GM23248 (cell line): ENCODE measurements around the gene ABCC12. TPM values are rescaled to one million over a fixed set of nuclear protein-coding genes. Genes with fewer than 3 reads are reported as not detected.

Experiments
- DNase-seq: peaks from one replicate; pipeline ENCODE4 v3.0.0-alpha.2; 2015
- H2AFZ ChIP-seq: fragments of 200-600 bp; sonication (generic); 2 replicates; pipeline ENCODE4 v1.6.1; 2016; ENCODE audit warnings: antibody characterized with exemption
- H3F3A ChIP-seq: fragments of 200-600 bp; sonication (generic); 2 replicates; pipeline ENCODE4 v1.6.1; 2016; ENCODE audit warnings: mild to moderate bottlenecking, antibody characterized with exemption, mixed run types; ENCODE audit not compliant: insufficient read depth
- H3K27ac ChIP-seq: fragments of 200-600 bp; sonication (generic); 2 replicates; pipeline ENCODE4 v1.5.1; 2016; ENCODE audit warnings: mild to moderate bottlenecking
- H3K27me3 ChIP-seq: fragments of 200-600 bp; sonication (generic); replicated peaks from 2 replicates; pipeline ENCODE4 v1.6.1; 2016; ENCODE audit warnings: mild to moderate bottlenecking; ENCODE audit not compliant: insufficient read depth
- H3K36me3 ChIP-seq: fragments of 200-600 bp; sonication (generic); 2 replicates; pipeline ENCODE4 v1.6.1; 2016; ENCODE audit warnings: low read depth, mild to moderate bottlenecking
- H3K4me1 ChIP-seq: fragments of 200-600 bp; sonication (generic); 2 replicates; pipeline ENCODE4 v1.6.1; 2016; ENCODE audit warnings: mild to moderate bottlenecking; ENCODE audit not compliant: insufficient read depth
- H3K4me2 ChIP-seq: fragments of 200-600 bp; sonication (generic); one replicate; pipeline ENCODE4 v1.6.1; 2016; ENCODE audit warnings: mild to moderate bottlenecking; ENCODE audit not compliant: unreplicated experiment
- H3K4me3 ChIP-seq: fragments of 200-600 bp; sonication (generic); 2 replicates; pipeline ENCODE4 v1.5.1; 2016; ENCODE audit warnings: mild to moderate bottlenecking
- H3K79me2 ChIP-seq: fragments of 200-600 bp; sonication (generic); 2 replicates; pipeline ENCODE4 v1.6.1; 2016; ENCODE audit warnings: mild to moderate bottlenecking; ENCODE audit not compliant: insufficient read depth
- H3K9ac ChIP-seq: fragments of 200-600 bp; sonication (generic); 2 replicates; pipeline ENCODE4 v1.6.1; 2016; ENCODE audit warnings: mild to moderate bottlenecking
- H3K9me2 ChIP-seq: fragments of 200-600 bp; sonication (generic); 2 replicates; pipeline ENCODE4 v1.6.1; 2016; ENCODE audit warnings: mixed run types, mild to moderate bottlenecking, moderate library complexity; ENCODE audit not compliant: insufficient read depth
- H3K9me3 ChIP-seq: fragments of 200-600 bp; sonication (generic); one replicate; pipeline ENCODE4 v1.6.1; 2017; ENCODE audit warnings: low read depth
- H4K20me1 ChIP-seq: fragments of 200-600 bp; sonication (generic); 2 replicates; pipeline ENCODE4 v1.6.0; 2016; ENCODE audit not compliant: insufficient read depth
- EZH2 ChIP-seq: fragments of 200-600 bp; sonication (generic); IDR thresholded peaks from 2 replicates; pipeline ENCODE4 v1.6.1; 2018; ENCODE audit warnings: antibody characterized with exemption, mild to moderate bottlenecking; ENCODE audit not compliant: insufficient read depth, poor library complexity, severe bottlenecking
- EZH2phosphoT487 ChIP-seq: fragments of 200-600 bp; sonication (generic); IDR thresholded peaks from 2 replicates; pipeline ENCODE4 v1.6.1; 2018; ENCODE audit warnings: antibody characterized with exemption, moderate library complexity, mild to moderate bottlenecking, low read depth; ENCODE audit not compliant: insufficient read depth
- WGBS, 2 experiments: methylation state at CpG; one replicate each; pipeline ENCODE4 v1.1.6; 2015 to 2017; ENCODE audit warnings: low lambda C conversion rate in 2 of 2, low coverage in 1 of 2; ENCODE audit errors: missing lambda C conversion rate in 2 of 2; 5-methylcytosine and 5-hydroxymethylcytosine counted together
- in situ Hi-C: fragments of 300-500 bp; cut with MboI; formaldehyde crosslinking; loops from 2 replicates; pipeline ENCODE4 v1.15.0; 2020
- polyA plus RNA-seq: library from polyadenylated mRNA; unstranded; fragments of >200 nt; fragmentation: Nextera tagmentation; extraction: Ambion mirVana; gene quantifications from 2 replicates; pipeline ENCODE4 v1.2.1, GENCODE V29; 2016
- total RNA-seq: library from RNA; depleted of rRNA; stranded (reverse); fragments of >200 nt; shearing (Covaris generic); gene quantifications from 2 replicates; pipeline ENCODE4 v1.2.3, GENCODE V29; 2014

The ABCC12 gene
- total and polyA plus RNA-seq, 2 experiments from 2014 or later, result not detected

GRCh38 chr16:48158296-48158695 lies 2.5 kb upstream of the ABCC12 start:
- Histone ChIP-seq H3K27me3 (no peaks in the 10 kb centered on the region), H3K4me2 (no peak overlapping the region), H3K4me1 (peaks cover 8% of the 10 kb centered on the region; the same call in 1 of the 2 replicates), H4K20me1 (no peaks in the 10 kb centered on the region), H3K9me3 (no peaks in the 10 kb centered on the region), H3K79me2 (no peaks in the 10 kb centered on the region), H3K27ac (no peak overlapping the region), H3K36me3 (no peaks in the 10 kb centered on the region), H3K9me2 (no peaks in the 10 kb centered on the region), H3K4me3 (no peak overlapping the region), H3F3A (no peaks in the 10 kb centered on the region), H3K9ac (no peak overlapping the region), H2AFZ (0 out of 2 replicates have a peak overlapping the region, but pooled peaks have one; percentile 8)
- in situ Hi-C loops, result no loop called here
- WGBS, 2 experiments, result 42 to 43% methylated on average over 4 of the region's 4 CpGs
- TF ChIP-seq EZH2phosphoT487 (no peak), EZH2 (no peak)
- peak; percentile 66 for DNase-seq

GRCh38 chr16:48157794-48158193 lies 2.0 kb upstream of the ABCC12 start:
- in situ Hi-C loops, result no loop called here
- no peaks in the 10 kb centered on the region for H3K9me3 ChIP-seq
- TF ChIP-seq EZH2, result no peak
- no peak for TF ChIP-seq EZH2phosphoT487
- 85 to 87% methylated on average over 4 of the region's 4 CpGs for WGBS, 2 experiments
- H2AFZ ChIP-seq, result 0 out of 2 replicates have a peak overlapping the region, but pooled peaks have one; percentile 8
- no peak for DNase-seq
- H3K9me2 ChIP-seq, result no peaks in the 10 kb centered on the region
- H3K36me3 ChIP-seq, result no peaks in the 10 kb centered on the region
- no peaks in the 10 kb centered on the region for H3F3A ChIP-seq
- H3K4me1 ChIP-seq, result peaks cover 8% of the 10 kb centered on the region; the same call in 1 of the 2 replicates
- H3K27me3 ChIP-seq, result no peaks in the 10 kb centered on the region
- no peak overlapping the region for H3K4me2 ChIP-seq
- no peak overlapping the region for H3K27ac ChIP-seq
- H3K4me3 ChIP-seq, result no peak overlapping the region
- H4K20me1 ChIP-seq, result no peaks in the 10 kb centered on the region
- H3K9ac ChIP-seq, result no peak overlapping the region
- H3K79me2 ChIP-seq, result no peaks in the 10 kb centered on the region

GRCh38 chr16:48157302-48157701 lies 1.5 kb upstream of the ABCC12 start:
- TF ChIP-seq EZH2 (no peak), EZH2phosphoT487 (no peak)
- H3K36me3 ChIP-seq, result no peaks in the 10 kb centered on the region
- no peaks in the 10 kb centered on the region for H3K27me3 ChIP-seq
- in situ Hi-C loops, result no loop called here
- no peaks in the 10 kb centered on the region for H3K9me2 ChIP-seq
- no peaks in the 10 kb centered on the region for H3F3A ChIP-seq
- no peaks in the 10 kb centered on the region for H3K79me2 ChIP-seq
- H3K4me1 ChIP-seq, result peaks cover 8% of the 10 kb centered on the region; the same call in 1 of the 2 replicates
- 0 out of 2 replicates have a peak overlapping the region, but pooled peaks have one; percentile 76 for H2AFZ ChIP-seq
- no peak overlapping the region for H3K4me2 ChIP-seq
- DNase-seq, result no peak
- H3K4me3 ChIP-seq, result no peak overlapping the region
- H4K20me1 ChIP-seq, result no peaks in the 10 kb centered on the region
- no peak overlapping the region for H3K9ac ChIP-seq
- 89 to 93% methylated on average over 11 of the region's 11 CpGs for WGBS, 2 experiments
- no peaks in the 10 kb centered on the region for H3K9me3 ChIP-seq
- H3K27ac ChIP-seq, result no peak overlapping the region

GRCh38 chr16:48156790-48157209 lies 1.0 kb upstream of the ABCC12 start:
- Histone ChIP-seq H3F3A (no peaks in the 10 kb centered on the region), H3K27me3 (no peaks in the 10 kb centered on the region), H3K4me3 (peak overlapping the region; percentile 37; the same call in 1 of the 2 replicates), H3K4me1 (peaks cover 8% of the 10 kb centered on the region; the same call in 1 of the 2 replicates), H3K27ac (no peak overlapping the region), H4K20me1 (no peaks in the 10 kb centered on the region), H3K79me2 (no peaks in the 10 kb centered on the region), H3K36me3 (no peaks in the 10 kb centered on the region), H3K9ac (no peak overlapping the region), H3K9me2 (no peaks in the 10 kb centered on the region), H2AFZ (peak overlapping the region; percentile 76), H3K4me2 (peak overlapping the region; percentile 65), H3K9me3 (no peaks in the 10 kb centered on the region)
- 13% methylated on average over 16 of the region's 16 CpGs for WGBS, 2 experiments
- in situ Hi-C loops, result no loop called here
- DNase-seq, result peak; percentile 89
- TF ChIP-seq EZH2 (no peak), EZH2phosphoT487 (no peak)
